LNCaP clone FGC (cell line): ENCODE results near the gene VSIG1.

Source experiments
- DNase-seq: peaks from one replicate; pipeline ENCODE4 v3.0.0-alpha.2; 2011; ENCODE audit warnings: low read depth
- H3K4me3 ChIP-seq: 2 replicates; pipeline ENCODE4 v1.5.1; 2011; ENCODE audit warnings: mild to moderate bottlenecking, low read depth, low read length, control low read depth
- CTCF ChIP-seq: IDR thresholded peaks from 2 replicates; pipeline ENCODE4 v1.5.1; 2012; ENCODE audit warnings: mild to moderate bottlenecking; ENCODE audit not compliant: control insufficient read depth, insufficient read depth; ENCODE audit errors: extremely low read depth

Gene VSIG1

GRCh38 chrX:108033890-108034289, 11.0 kb upstream of the VSIG1 start:
- TF ChIP-seq CTCF, result no peak
- no peak for DNase-seq
- H3K4me3 ChIP-seq, result no peak overlapping the region

- H3K4me3 ChIP-seq, result no peak overlapping the region
- DNase-seq, result no peak
- TF ChIP-seq CTCF, result no peak
These were observed 10.1 kb upstream of the VSIG1 start for GRCh38 chrX:108034725-108035124.

- TF ChIP-seq CTCF, result no peak
- peak; percentile 28 for DNase-seq
- no peak overlapping the region for H3K4me3 ChIP-seq
These were observed 8.4 kb upstream of the VSIG1 start for GRCh38 chrX:108036298-108036973.

GRCh38 chrX:108049649-108050048, 4.8 kb downstream of the VSIG1 start:
- H3K4me3 ChIP-seq, result no peak overlapping the region
- TF ChIP-seq CTCF, result no peak
- no peak for DNase-seq

GRCh38 chrX:108053218-108053617, 8.4 kb downstream of the VSIG1 start:
- TF ChIP-seq CTCF, result no peak
- no peak overlapping the region for H3K4me3 ChIP-seq
- DNase-seq, result no peak

- no peak overlapping the region for H3K4me3 ChIP-seq
- no peak for DNase-seq
- TF ChIP-seq CTCF, result no peak
These were observed 10.7 kb downstream of the VSIG1 start for GRCh38 chrX:108055546-108055945.

GRCh38 chrX:108059801-108060200, 14.9 kb downstream of the VSIG1 start:
- no peak overlapping the region for H3K4me3 ChIP-seq
- DNase-seq, result no peak
- no peak for TF ChIP-seq CTCF
